ENCODE measurements around the gene NDFIP2. TPM values are rescaled to one million over a fixed set of nuclear protein-coding genes. Genes with fewer than 3 reads are reported as not detected.
A peak's percentile ranks its signal among the peaks of the same experiment; 100 is the strongest.

Gene NDFIP2
- total RNA-seq, 4 donors from 2014 or later, result 16.8 to 26.7 (median 20.6) TPM

GRCh38 chr13:79451500-79451962, 29.4 kb upstream of the NDFIP2 start:
- ATAC-seq (ENCODE audit: low FRiP score), result peak; percentile 84
- no peak for TF ChIP-seq CTCF (IDR thresholded peaks at IDR 0.05)
- no peak for DNase-seq (ENCODE audit: low spot score)

- DNase-seq (ENCODE audit: low spot score) (no peak), ATAC-seq (ENCODE audit: low FRiP score) (no peak)
- TF ChIP-seq CTCF (IDR thresholded peaks at IDR 0.05), result no peak
Observed at GRCh38 chr13:79452239-79452913, 28.6 kb upstream of the NDFIP2 start.

- ATAC-seq (ENCODE audit: low FRiP score), result no peak
- DNase-seq (ENCODE audit: low spot score), result no peak
- no peak for TF ChIP-seq CTCF (IDR thresholded peaks at IDR 0.05)
Observed at GRCh38 chr13:79455331-79455730, 25.6 kb upstream of the NDFIP2 start.

GRCh38 chr13:79456051-79456450, 24.9 kb upstream of the NDFIP2 start:
- TF ChIP-seq CTCF (IDR thresholded peaks at IDR 0.05), result no peak
- DNase-seq (ENCODE audit: low spot score), result no peak

GRCh38 chr13:79456656-79457365, 24.1 kb upstream of the NDFIP2 start:
- ATAC-seq (ENCODE audit: low FRiP score), result no peak
- no peak for TF ChIP-seq CTCF (IDR thresholded peaks at IDR 0.05)
- DNase-seq (ENCODE audit: low spot score), result no peak

More at GRCh38 chr13:79456051-79456450, 24.9 kb upstream of the NDFIP2 start:
- ATAC-seq (ENCODE audit: low FRiP score), result no peak

- ATAC-seq (ENCODE audit: low FRiP score) (no peak), DNase-seq (ENCODE audit: low spot score) (no peak)
- TF ChIP-seq CTCF (IDR thresholded peaks at IDR 0.05), result no peak
Observed at GRCh38 chr13:79457390-79457789, 23.6 kb upstream of the NDFIP2 start.

- DNase-seq (ENCODE audit: low spot score), result no peak
- no peak for TF ChIP-seq CTCF (IDR thresholded peaks at IDR 0.05)
- ATAC-seq (ENCODE audit: low FRiP score), result no peak
Observed at GRCh38 chr13:79457948-79458347, 23.0 kb upstream of the NDFIP2 start.
